NCI-H1694 treated with DMSO at 0.1 percent for 48 hours (cell line): ENCODE results near the gene DYNLT2.

Source experiments
- DNase-seq: peaks from one replicate; lab custom pipeline; 2025; lab: John Stamatoyannopoulos, UW

Gene DYNLT2

GRCh38 chr6:169738204-169738975, 13.0 kb downstream of the DYNLT2 start:
- no peak for DNase-seq

GRCh38 chr6:169729961-169730360, 21.4 kb downstream of the DYNLT2 start:
- no peak for DNase-seq

- no peak for DNase-seq
These were observed 24.4 kb downstream of the DYNLT2 start for GRCh38 chr6:169726963-169727362.

- no peak for DNase-seq
These were observed 25.3 kb downstream of the DYNLT2 start for GRCh38 chr6:169726049-169726400.

- DNase-seq: no peak
These were observed 26.0 kb downstream of the DYNLT2 start for GRCh38 chr6:169725125-169726048.

GRCh38 chr6:169724494-169725124, 26.8 kb downstream of the DYNLT2 start, which contains the start of gene PHF10:
PHF10 (minus strand) TSS chr6:169724500; CDS start chr6:169723931, 569 bp downstream.
- DNase-seq: no peak

GRCh38 chr6:169723991-169724493, 27.3 kb downstream of the DYNLT2 start:
- DNase-seq: no peak

GRCh38 chr6:169723200-169723909, 28.0 kb downstream of the DYNLT2 start:
- no peak for DNase-seq

- DNase-seq: no peak
These were observed 28.8 kb downstream of the DYNLT2 start for GRCh38 chr6:169722362-169723199.

- no peak for DNase-seq
These were observed 31.0 kb downstream of the DYNLT2 start for GRCh38 chr6:169720207-169720855.

GRCh38 chr6:169719117-169719516, 32.3 kb downstream of the DYNLT2 start:
- DNase-seq: no peak

GRCh38 chr6:169714595-169714994, 36.8 kb downstream of the DYNLT2 start:
- DNase-seq: no peak

- DNase-seq: no peak
These were observed 37.2 kb downstream of the DYNLT2 start for GRCh38 chr6:169714178-169714577.

GRCh38 chr6:169710009-169710408, 41.4 kb downstream of the DYNLT2 start:
- DNase-seq: no peak

- DNase-seq: no peak
These were observed 42.1 kb downstream of the DYNLT2 start for GRCh38 chr6:169709293-169709692.

- DNase-seq: no peak
These were observed 43.6 kb downstream of the DYNLT2 start for GRCh38 chr6:169707772-169708171.

GRCh38 chr6:169702840-169703246, 48.5 kb downstream of the DYNLT2 start:
- no peak for DNase-seq

- DNase-seq: peak; percentile 73
These were observed 49.2 kb downstream of the DYNLT2 start, which contains the start of the genes C6orf120 and WDR27 for GRCh38 chr6:169701954-169702839. C6orf120 (plus strand) TSS chr6:169702126; CDS start chr6:169702460, 334 bp downstream. WDR27 (minus strand) TSS chr6:169702029; CDS start chr6:169689005, 13,024 bp downstream.
